ENCODE results near the gene FBN2.

The FBN2 gene

DNA sequence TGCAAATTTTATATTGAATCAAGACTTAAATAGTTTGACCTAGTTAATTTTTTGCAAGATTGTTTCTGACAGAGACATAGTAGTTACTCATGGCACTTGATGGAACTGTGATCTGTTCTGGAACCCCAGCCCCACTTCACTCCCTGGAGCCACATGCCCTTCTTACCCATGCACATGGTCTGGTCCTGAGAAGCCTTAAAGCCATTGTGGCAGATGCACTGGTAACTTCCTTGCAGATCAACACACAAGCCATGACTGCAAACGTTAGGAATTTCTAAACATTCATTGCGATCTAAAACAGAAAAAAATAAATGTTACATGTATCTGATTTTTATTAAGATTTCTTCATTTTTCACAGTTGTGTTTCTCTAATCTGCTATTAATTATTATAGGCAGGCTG is 233.3 kb downstream of the FBN2 start:
- no peak for DNase-seq (ENCODE audit: low spot score)

DNA sequence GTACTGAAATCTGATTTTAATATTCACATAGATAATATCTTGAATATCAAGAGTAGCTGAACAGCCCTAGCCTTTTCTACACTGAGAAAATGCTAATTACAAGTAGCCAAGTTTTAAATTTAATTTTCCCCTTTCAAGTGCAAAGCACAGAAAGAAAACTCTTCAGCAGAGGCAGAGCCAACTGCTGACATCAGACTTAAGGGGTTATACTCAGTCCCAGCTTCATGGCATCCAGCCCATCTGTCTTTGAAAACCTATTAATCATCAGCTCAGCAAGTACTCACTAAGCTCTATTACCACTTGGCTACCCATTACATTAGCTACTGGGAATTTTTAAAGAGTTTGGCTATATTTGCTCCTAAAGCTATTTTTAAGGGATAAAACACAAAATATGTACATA is 234.0 kb downstream of the FBN2 start:
- DNase-seq (ENCODE audit: low spot score): no peak

DNA sequence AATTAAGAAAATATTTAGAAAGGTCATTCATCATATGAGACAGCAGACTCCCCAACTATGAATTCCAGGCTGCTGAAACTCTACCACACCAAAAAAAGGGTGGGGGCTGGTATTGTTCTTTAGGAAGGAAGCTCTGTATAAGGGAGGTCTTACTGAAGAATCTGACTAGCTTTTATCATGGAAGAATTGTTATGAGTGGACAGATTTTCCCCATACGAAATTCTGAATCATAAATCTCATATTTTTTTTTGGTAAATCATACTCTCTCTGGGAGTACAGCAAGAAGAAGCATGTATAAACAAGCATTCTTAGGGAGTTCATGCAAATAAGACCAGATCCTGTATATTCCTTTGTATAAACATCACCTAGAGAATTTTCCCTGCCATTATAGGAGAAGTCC is 234.5 kb downstream of the FBN2 start:
- no peak for DNase-seq (ENCODE audit: low spot score)

DNA sequence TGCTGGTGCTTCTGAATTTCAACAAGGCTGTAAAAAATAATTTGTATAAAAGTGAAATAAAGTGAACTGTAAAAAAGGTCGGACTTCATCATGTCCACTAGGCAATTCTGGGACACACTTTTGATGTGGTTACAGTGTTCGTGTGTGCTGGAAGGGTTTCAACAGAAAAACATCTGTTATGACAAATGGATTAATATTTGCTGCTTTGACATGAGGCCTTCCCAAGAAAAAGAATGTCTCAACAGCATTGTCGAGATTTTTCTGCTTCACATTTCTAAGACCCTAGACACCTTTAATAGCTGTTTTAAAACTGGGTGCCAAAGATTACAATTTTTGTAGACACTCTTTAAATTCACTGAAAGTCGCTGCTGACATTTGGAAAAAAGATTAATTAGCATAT is 237.9 kb downstream of the FBN2 start:
- DNase-seq (ENCODE audit: low spot score): no peak

DNA sequence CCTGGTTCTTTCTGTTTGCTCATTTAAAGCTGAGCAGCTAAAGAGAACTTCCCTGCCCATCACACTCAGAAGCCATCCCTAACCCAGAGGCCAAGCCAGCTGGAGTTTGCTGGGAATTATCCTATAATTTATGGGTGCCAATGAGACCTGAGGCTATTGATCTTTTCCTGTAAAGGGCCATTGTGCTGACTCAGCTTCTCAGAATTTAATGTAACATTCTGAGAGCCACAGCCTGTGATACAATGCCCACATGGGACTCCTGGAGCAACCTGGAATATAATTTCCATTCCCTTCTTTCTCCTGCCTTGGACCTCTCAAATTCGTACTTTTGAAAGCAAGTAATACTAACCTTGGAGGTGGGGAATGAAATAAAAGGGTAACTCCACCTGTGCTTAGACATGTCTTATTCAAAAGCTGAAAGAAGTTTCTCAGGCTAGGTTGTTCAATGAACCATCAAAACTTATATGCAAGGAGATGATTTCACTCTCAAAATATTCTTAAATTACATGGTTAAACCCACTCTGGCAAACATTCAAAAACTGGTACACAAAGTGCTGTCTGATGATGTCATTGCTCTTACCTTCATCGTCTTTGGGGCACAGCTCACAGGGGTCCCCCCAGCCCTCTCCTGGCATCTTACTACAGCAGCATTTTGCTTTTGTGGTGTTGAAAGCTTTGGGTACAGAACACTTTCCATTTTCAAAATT is 247.7 kb downstream of the FBN2 start:
- no peak for DNase-seq (ENCODE audit: low spot score)

DNA sequence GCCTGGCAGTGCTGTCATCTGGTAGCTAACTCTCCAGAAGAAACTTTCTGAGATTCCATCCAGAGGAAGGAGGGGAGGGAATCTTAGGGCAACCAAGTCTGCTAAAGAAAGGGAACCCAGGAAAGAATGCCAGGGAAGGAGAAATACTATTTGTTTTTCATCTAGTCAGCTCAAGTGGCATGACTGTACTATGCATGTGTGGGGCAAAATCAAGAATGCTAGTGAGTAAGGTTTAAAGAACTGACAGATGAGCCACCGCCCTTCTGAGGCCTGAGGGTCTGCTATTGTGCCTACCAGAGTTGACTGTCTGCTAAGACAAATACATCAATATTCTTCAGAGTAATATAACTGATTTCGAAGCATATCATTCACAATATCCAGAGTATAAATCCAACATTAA is 250.3 kb downstream of the FBN2 start:
- DNase-seq (ENCODE audit: low spot score): no peak

DNA sequence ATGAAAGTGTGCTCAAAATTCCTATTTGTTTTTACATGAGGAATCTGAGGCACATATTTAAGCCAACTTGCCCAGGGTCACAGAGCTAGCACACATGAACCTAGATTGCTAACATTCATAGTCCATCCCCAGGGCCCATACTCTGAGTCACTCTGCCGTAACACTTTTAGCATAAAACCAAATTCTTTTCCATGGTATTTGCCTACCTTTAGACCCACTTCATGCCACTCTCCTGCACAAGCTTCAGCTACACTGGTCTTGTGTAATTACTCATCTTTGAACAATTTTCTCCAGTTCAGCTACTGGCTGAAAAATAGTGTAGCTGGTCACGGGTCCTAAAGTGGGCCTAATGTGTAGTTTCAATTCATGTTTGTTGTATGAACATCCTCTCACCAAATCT is 253.8 kb downstream of the FBN2 start:
- DNase-seq (ENCODE audit: low spot score): no peak

DNA sequence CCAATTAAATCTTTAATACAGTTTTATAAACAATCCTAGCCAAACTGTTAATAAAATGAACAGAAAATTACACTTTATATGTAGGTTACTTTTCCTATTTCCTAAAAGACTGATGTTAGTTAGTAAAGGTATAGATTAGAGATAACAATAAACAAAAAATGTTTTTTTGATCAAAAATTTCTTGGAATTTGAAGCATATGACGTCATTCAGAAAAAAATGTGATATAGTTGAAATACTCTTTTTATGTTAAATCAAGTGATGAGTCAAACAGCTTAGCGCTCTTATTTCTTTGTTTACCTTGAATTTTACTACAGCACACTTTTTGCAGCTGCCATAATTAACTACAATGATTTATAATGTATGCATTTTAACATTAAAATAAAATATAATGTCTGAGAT is 258.7 kb downstream of the FBN2 start:
- DNase-seq (ENCODE audit: low spot score): no peak

DNA sequence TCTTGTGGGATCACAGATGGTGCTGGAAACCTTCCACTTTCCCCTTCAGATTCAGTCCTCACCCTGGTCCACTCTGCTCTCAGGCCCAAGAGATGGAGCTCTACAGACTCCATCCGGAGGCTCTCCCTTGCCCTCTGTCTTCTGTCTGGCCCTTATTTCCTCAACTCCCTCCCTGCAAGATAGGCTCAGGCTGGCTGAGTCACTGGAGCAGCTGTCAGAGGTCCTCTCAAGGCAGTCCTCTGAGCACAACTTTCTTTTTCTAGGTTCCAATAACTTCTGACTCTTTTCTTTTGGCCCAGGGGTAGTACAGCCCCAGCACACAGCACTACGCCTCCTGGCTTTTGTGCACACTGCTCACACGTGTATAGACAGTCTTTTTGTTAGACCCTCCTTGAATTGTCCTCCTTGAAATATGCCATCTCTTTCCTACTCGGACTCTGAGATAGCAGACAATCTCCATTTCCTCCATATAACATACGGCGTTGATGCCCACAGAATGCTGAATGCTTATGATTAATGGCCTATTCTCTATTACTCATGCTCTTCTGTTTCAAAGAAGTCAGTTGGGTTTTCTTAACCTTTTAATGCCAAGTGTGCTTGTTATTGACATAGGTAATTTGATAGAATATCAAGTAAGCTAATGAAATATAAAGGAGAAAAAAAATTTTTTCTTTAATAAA is 261.4 kb downstream of the FBN2 start:
- DNase-seq (ENCODE audit: low spot score): no peak

DNA sequence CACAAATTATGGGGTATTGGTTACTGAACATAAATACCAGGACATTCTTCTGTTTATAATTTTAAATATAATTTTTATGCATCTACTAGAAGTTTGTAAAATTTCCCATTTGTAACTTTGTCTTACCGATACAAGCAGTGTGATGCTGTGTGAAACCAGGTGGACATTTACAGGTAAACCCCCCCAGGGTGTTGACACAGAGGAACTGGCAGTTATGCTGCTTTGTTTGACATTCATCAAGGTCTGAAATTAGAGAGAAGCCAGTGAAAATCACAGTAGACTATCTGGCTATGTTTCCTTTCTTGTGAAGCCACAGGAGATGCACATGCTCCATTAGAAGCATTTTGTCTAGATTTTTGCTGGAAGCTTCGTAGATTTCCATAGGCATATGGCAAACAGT is 263.6 kb downstream of the FBN2 start:
- DNase-seq (ENCODE audit: low spot score): no peak

DNA sequence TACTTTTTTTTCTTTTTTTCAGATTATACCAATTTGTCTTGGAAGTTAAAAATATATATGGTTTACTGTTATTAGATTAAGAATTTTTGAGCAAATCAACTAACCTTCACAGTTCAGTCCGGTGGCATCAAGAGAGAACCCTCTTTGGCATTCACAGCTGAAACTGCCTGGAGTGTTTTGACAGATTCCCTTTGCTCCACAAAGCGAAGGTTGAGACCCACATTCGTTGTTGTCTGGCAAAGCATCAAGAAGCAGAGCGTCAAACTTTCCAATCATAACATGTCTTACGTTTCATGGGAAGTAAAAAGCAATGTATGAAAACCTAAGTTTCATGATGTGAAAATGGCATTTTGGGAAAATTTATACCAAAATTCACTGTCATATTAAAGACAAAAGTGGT is 264.3 kb downstream of the FBN2 start:
- no peak for DNase-seq (ENCODE audit: low spot score)

DNA sequence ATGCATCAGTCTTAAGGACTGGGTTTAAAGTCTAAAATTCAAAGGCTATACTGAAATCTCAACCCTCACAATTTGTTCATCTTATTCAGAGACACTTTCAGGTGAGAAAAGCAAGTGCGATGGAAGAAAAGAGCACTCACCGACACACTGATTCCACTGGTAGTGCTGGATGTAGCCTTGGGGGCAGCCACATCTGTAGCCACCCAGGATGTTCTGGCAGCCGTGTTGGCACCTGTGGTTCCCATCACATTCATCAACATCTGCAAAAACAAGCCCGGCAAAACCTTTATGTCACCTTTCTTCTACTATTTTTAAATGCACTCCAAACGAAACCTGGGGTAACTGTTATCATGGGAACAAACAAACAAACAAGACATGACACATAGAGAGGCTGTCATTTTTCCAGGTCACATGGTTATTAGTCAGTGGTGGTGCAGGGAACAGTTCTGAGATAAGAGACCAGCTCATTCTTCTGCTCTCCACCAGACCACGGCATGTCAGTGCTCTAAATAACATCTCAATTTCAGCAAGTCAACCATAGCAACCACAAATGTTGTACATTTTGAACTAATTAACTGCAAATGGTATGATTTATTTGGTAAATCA is 266.1 kb downstream of the FBN2 start:
- no peak for DNase-seq (ENCODE audit: low spot score)

DNA sequence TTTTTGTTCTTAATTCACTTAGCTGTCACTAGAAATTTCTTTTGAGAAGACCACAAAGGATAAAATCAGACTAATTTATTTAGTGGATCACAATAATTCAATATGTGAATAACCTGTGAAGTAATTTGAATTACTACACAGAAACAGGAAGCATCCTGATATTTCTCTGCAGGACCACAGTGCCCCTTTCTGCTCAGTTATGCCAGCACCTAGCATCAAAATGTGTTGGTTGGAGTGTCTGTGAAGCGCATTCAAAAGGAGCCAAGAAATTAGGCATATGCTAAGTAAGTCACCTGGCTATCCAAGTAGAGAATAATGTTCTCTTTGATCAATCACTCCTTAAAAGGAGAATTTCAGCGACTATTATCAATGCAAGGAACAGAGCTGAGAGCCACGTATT is 267.0 kb downstream of the FBN2 start:
- DNase-seq (ENCODE audit: low spot score): no peak

DNA sequence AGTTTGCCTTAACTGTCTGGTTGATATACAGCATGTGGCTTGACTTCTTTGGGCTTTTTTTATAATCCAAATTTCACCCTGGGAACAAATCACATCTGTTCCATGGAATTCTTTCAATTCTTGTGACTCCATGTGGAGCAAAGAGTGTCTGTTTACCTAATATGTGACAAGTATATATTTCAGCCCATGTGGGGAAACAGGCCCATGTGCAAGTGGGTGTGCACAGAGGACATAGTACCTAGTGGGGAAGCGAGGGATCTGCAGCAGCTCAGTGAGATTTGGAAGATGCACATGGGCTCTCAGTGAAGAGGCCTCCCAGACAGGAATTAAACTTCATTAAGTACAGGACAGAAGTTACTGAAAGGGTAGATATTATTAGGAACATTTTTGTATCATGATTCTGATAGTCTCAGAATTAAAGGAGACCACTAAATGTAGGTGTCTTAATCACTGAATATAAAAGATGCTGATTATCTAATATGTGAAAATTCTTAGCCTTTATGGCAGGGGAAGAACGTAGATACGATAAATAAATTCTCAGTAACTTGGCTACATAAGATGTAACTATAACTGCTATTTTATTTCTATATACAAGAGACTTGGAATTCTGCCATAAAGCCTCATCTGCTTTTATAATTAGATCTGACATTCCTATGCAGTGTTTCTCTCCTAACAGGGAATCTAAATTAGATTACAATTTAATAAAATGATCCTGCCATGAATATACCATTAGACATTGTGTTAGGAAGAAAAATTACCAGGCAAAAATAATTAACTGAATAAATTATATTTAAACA is 273.3 kb downstream of the FBN2 start:
- DNase-seq (ENCODE audit: low spot score): no peak

DNA sequence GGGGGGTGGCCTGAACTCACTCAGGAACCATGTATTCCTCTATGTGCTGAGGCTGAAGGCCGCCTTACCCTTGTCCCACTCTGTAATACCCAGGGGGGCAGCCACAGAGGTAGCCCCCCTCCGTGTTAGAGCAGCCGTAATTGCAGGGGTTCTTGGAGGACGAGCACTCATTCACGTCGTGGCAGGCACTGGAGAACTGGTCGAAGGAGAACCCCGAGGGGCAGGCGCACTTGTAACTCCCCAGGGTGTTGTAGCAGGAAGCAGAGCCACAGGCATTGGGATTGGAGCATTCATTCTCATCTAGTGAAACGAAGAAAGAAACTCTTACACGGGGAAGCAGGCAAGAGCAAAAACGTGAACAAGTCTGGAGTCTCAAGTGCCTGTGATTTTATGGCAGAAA is 274.7 kb downstream of the FBN2 start:
- no peak for DNase-seq (ENCODE audit: low spot score)

DNA sequence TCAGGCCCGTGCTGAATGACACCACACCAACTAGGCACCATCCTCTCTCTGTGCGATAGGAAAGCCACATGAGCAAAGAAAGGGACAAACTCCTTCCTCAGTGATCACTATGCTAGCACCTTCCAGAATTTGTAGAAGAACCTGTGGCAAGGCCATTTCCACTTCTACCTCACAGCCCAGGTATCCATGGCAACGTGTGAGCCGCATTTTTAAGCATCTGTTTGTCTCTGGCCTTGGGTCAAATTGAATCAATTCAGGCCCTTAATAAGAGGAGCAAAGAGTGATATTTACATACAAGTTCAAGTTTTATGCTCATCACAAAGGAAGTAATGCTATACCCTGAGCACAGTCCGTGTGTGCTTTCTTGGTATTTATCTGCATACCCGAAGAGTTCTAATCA is 275.1 kb downstream of the FBN2 start:
- no peak for DNase-seq (ENCODE audit: low spot score)

DNA sequence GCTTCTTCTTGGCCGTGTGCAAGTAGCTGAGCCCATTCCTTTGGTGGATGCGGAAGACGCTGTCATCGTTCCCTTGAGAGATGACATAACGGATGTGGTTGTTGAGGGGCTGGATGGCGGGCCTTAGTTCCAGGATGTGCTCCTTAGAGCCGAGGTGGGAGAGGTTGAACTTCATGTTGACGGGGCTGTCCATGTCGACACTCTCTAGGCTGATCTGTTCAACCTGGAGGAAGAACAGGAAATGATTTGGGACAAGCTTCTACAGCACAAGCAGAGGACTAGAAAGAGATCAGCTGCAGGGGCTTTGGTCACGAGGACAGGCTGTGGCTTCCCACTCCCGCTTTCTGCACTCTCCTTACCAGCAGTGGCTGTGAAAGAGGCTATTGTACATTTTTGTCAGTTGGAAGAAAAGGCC is 278.4 kb downstream of the FBN2 start:
- DNase-seq (ENCODE audit: low spot score): no peak

DNA sequence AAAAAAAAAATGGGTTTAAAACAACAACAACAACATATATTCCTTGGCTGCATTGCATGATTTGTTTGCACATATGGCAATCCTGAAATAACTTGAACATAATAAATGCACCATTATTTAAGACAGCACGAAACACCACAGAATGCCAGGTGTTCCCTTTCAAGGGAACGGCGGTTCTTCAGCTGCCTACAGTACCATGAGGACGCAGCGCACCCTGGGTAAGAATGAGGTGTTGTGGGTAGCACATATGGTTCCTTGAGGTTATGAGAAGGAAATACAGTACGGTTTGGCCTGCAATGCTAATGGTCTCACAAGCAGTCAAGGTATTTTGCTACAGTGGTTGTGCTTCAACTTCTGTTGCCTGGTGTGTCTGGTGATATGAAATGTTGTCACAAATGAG is 279.7 kb downstream of the FBN2 start:
- no peak for DNase-seq (ENCODE audit: low spot score)

DNA sequence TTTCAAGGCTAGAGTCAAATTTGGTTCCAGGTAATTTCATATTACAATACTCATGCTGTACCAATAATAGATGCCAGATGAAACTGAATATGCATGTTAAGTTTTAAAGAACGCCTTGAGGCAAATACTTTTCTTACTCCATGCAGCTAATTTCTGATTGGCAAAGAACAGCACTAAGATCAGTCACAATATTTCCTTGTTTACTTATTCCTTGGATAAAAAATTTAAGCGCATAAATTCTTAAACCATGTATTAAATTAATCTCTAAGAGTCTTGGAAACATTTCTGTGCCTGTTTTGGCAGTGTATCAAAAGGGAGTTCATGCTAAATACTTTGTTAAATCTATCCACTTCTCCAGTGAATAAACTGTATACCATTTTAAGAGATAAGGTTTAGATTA is 281.0 kb downstream of the FBN2 start:
- no peak for DNase-seq (ENCODE audit: low spot score)

DNA sequence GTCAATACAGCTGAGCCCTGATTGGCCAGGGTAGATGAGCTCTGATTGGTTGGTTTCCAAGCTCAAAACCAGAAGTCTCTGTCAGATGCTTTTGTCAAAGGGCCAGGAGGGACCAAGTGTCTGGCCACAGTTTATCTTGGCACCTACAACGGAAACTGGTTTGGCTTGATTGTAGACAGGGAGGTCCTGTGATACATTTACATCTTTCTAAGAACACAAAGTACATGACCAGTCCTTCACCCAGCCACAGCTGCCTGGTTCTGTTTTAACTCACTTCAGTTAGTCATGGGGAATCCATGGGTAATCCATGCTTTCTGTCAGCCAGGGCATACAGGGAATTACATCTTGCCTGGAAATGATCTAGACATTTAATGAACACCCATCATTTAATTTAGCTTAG is 283.3 kb downstream of the FBN2 start:
- DNase-seq (ENCODE audit: low spot score): no peak

DNA sequence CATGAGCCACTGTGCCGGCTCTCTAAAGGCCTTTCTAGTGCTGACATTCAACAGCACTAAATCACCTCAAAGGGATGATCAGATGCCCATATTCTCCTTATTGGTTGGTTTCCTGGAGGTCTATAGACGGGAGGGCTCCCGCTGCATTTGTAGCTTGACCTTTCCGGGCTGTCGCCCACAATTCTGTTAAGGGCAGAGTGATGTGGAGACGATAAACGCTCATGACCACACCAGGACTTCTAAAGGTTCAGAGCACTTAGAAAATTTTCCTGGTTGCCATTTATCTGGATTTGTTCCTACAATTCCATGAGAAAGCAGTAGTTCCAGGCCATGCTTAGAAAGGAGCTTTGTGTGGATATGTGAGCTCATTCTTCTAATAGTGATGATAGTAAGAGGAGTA is 284.2 kb downstream of the FBN2 start:
- DNase-seq (ENCODE audit: low spot score): no peak

DNA sequence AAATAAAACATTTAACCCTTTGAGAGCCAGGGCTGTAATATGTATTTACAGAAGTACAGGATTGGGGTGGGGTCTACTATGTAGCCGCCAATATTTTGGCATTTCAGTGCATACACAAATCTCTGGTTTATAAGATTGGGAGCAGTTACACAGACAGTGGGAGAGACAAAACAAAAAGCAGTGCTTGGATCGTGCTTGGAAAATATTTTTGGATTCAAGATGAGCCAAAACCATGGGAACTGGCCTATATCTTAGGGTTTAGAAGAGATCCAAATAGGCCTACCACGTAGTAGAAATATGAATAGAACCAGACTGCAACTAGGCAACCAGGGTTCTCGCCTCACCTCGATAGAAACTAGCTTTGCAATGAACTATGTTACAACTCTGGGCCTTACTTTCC is 284.9 kb downstream of the FBN2 start:
- DNase-seq (ENCODE audit: low spot score): no peak

DNA sequence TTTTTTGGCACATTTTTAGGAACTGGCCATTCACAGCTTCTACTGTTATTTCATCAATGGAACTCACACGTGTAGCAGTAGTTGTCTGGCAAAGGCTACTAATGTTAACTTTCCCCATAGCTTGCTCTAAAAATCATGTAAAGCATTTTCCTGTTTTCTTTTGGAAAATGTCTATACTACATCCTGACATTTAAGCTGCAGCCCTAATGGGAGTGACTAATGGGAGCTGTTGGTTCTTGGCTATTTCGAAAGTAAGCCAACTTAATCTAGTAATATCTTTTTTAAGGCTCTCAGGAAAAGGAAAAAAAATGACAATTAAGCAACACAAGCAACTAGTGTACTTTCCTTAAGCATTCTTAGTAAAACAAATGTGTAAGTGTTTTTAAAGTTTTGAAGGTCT is 285.3 kb downstream of the FBN2 start:
- DNase-seq (ENCODE audit: low spot score): no peak

Data from AG20443 (cell line).